ENCODE measurements around the gene EML3. TPM values are rescaled to one million over a fixed set of nuclear protein-coding genes. Genes with fewer than 3 reads are reported as not detected.
"Not testable (repeated sequence)": the region's sequence is repeated elsewhere in the genome, so short reads cannot be mapped to it uniquely, and the experiment has no call there.

EML3 gene
- total RNA-seq, 1 donor from 2014 or later = 4.9 TPM

DNA sequence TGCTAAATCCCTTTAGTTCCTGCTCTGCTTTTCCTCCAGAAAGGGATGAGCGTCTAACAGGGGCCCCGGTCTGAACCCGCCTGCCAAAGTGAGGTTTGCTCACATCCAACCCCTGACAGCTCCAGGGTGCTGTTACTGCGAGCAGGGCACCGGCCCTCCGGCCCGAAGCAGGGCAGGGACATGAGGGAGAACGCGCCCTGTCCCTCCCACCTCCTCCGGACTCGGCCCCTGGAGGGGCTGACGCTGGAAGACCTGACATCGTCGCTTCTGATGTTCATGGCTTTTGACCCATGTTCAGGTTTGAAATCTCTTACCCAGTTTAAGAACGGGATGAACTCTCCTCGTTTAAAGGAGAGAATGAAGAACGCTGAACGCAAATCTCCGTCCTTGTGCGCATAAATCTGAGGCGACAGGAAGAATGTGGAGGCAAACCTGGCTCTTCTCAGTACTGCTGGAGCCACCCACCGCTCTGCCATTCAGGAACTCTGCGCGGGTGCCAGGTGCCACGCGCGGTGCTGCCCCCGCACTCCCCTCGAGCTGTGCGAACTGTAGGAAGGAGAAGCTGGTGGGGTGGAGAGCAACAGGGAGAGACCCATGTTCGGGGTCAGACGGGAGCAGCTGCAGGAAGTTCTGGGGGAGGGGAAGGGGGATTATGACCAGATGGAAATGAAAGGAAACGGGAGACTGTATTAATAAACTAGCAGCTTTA lies 38.1 kb downstream of the EML3 start:
- peak in 1 of 2 donors; percentile 49 for DNase-seq (ENCODE audit: low spot score in 2 of 2)
- no peak for FAIRE-seq

DNA sequence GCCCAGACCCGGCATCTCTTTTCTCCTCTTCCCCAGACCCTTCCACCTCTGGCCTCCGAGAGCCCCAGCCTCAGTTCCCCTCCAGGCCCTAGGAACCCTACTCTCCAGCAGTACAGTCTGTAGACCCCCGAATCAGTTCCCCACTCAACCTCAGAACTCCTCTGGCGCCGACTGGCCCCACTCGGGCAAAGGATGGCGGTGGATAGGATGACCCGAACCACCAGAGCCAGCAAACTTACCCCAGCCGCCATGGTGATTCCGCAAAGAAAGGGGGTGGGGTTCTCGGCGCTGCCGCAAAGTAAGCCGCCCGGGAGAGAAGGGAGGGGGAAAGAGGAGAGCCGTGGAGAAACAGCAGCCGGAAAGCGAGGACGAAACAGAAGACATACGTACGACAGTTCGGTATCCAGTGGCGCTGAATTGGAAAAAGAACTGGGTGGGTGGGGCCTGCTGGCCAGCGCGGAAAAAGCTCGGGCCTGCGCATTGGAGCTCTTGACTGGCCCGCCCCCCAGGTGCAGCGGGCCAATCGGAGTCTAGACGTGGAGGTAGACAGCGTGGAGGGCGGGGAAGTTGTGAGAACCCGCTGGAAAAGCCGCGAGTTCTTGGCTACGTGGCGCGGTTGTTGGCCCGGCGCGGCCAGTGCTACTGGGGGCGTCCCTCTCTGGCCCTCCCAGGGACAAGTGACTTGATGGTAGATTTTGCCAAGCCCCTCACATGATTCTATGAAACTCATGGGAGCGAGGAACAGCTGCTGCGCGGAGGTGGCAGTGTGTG lies 38.8 kb downstream of the EML3 start, which contains the start of gene EEF1G:
TSS of gene EEF1G (minus strand) at position 300 of the 771 bp plus-strand sequence. CDS start at position 251, 49 bp downstream.
- no peak for FAIRE-seq
- peak; percentile 87 to 97 for DNase-seq (ENCODE audit: low spot score in 2 of 2)

DNA sequence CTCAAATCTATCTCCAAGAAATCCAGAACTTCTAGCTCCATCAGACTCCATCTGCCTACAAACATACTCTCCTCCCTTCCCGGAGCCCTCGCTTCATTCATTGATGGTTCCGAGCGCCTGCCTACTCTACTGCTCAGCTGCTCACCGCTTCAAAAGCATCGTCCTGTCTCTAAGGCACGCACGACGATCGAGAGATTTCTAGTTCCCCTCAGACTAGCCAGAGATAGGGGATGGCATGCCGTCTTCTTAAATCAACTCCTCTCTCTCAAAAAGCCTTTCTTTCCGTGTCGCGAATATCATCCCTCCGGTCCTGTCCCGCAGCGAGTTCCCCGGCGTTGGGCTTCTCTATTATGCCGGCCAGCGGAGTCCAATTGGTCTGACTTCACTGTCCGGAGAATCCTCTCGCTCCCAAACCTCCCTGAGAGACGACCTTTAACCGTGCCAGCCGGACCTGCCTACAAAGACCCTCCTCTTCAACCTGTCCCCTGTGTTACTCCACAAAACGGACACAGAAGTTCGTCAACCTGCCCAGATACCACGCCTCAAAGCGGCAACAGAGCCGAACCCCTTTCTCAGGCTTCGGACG lies 39.5 kb downstream of the EML3 start:
- DNase-seq (ENCODE audit: low spot score in 2 of 2) (no peak), FAIRE-seq (no peak)

DNA sequence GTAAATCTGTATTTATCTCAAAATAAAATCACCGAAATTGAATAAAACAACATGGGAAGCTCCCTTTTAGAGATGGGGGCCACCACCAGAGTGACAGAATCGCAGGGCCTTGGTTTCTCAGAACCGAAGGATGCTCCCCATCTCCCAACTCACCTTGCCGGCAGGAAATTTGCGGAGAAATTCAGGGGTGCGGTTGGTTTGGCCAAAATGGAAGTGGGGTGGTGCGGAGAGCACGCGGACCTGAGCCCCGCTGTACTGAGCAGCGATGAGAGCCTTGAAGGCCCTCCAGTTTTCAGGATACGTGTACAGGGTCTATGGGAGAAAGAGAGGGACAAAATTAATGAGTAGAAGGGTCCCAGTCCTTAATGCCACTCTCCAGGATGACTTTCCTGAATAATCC lies 40.1 kb downstream of the EML3 start:
- FAIRE-seq (no peak), DNase-seq (ENCODE audit: low spot score in 2 of 2) (no peak)

DNA sequence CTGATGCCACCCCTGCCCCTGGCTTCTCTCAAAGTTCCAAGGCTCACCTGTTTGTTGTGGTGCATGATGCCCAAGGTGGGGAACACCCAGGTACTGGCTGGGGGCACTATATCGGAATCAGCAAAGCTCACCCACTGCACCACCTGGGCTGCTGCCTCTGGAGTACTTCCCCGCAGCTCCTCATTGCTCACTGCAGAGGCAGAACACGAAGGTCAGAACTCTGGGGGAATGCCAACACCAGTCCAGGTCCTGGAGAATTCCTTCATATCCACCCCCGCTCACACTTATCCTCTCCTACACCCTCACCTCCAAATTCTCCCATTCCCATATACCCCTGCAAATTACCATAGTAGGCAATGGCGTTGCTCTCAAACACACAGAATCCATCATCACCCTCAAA lies 41.1 kb downstream of the EML3 start:
- not testable (repeated sequence) for FAIRE-seq; DNase-seq (ENCODE audit: low spot score in 2 of 2)

DNA sequence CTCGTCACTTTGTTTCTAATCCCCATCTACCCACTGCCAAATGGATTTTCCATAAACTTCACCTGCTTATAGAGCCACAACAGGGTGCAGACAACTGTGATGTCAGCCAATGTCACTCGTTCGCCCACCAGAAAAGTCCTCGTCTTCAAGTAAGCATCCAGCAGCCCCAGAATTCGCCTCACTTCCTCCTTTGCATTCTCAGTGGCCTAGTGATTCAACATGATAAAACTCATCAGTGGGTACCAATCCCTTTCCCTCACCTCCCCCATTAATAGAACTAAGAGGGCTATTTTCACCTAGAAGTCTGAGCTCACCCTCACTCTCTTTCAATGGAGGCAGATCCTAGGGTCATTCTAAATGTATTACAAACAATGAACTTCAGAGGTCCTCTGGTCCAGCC lies 41.7 kb downstream of the EML3 start:
- not testable (repeated sequence) for DNase-seq (ENCODE audit: low spot score in 2 of 2); FAIRE-seq

DNA sequence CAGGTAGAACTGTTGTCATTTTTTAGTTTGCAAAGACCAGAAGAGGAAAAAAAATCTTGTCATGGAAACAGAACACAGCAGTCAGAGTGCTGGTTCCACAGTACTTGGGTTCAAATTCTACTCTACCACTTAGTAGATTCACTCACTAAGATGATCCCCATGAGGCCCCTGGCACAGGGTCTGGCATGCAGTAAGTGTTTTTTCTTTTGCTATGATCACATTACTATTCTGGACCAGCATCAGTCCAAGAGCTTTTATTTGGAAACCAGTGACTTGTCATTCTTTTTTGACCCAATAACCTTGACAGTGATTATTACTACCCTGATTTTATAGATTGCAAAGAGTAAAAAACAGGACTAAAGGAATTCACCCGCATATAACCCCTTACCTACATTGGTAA lies 43.0 kb downstream of the EML3 start:
- no peak for FAIRE-seq
- no peak for DNase-seq (ENCODE audit: low spot score in 2 of 2)

DNA sequence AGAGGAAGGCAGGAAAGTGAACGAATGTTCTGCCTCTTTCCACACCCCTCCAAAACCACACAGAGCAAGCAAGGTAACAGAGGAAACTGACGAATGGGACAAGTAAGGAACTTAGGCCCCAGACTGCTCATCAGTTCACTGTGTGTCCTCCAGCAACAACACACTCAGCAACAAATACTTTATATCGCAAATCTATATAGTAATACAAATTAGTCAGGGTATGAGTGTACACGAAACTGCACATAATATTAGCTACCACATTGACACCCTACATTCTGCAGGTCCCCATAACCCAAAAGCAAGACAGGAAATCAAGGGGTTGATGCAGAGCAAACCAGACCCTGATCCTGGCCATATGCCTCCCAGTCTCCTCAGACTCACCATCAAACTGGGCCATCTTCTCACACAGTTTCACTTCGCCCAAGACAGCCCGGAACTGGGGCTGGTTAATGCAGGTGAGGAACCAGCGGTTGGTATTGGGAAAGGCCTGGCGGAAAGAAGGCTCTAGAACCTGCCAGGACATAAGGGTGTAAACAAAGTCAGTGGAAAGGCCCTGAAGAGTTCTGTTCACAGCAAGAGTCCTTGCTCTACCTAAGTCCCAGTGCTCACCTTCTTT lies 45.4 kb downstream of the EML3 start:
- FAIRE-seq (no peak), DNase-seq (ENCODE audit: low spot score in 2 of 2) (no peak)

DNA sequence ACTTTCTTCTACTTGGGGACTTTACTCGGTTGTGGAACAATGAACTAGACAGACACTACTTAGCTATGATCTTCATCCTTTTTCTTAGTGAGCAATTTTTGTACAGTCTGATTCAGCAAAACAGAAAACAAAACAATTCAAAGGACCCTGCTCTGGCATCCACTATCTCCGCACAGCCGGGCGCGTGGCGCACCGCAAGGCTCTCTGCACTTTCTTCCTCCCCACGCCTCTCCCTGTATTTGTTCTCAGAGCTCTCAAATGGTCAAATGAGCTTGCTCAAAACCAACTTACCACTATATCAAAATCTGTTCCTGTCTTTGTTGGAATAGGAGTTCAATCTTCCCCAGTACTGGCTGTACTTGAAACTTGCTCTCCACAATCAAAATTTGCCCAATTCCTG lies 46.3 kb downstream of the EML3 start:
- no peak for FAIRE-seq
- no peak for DNase-seq (ENCODE audit: low spot score in 2 of 2)

DNA sequence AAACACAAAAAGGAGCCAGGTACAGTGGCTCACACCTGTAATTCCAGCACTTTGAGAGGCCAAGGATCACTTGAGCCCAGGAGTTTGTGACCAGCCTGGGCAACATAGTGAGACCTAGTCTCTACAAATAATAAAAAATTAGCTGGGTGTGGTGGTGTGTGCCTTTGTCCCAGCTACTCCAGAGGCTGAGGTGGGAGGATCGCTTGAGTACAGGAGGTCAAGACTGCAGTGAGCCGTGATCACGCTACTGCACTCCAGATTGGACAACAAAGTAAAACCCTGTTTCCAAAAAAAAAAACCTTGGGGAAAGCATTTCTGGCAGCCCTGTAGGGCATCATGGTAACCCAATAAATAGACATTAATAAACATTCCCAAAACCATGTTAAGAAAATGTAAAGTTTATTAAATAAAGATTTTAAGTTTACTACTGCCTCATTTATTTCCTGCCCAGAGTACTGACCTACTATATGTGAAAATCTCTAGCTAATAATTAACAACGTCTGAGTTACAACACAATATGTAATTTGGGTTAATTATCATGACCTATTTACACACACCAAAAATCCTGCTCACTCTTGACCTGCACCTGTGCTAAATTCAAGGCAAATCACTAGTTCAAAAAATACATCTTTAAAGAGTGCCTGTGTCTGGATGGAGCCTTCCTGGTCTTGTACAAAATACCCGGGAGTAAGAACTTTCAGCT lies 47.3 kb downstream of the EML3 start:
- no peak for DNase-seq (ENCODE audit: low spot score in 2 of 2)
- FAIRE-seq = no peak

DNA sequence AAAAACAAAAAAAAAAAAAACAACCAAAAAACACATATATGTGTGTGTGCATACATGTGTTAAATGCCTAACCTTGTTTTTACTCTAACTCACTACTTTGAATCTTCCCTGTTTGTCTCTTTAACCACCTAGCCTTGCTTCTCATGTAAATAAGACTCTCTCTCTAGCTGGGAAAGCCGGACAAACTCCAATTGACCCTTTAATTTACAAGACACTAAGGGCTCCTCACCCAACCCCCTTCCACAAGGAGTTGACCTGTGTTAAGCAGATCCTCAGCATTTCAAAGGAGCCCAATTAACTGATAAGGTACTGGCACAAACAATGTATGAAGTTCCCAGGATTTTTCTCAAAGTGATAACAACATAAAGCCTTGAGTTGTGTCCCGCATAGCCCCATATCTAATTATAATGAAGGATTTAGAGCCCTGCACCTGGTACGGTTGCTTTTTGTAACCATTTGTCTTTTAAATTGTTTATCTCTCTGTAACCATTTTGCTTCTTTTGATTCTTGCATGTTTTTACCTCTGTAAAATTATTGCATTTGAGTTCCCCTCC lies 50.8 kb downstream of the EML3 start:
- DNase-seq (ENCODE audit: low spot score in 2 of 2) = not testable (repeated sequence)

DNA sequence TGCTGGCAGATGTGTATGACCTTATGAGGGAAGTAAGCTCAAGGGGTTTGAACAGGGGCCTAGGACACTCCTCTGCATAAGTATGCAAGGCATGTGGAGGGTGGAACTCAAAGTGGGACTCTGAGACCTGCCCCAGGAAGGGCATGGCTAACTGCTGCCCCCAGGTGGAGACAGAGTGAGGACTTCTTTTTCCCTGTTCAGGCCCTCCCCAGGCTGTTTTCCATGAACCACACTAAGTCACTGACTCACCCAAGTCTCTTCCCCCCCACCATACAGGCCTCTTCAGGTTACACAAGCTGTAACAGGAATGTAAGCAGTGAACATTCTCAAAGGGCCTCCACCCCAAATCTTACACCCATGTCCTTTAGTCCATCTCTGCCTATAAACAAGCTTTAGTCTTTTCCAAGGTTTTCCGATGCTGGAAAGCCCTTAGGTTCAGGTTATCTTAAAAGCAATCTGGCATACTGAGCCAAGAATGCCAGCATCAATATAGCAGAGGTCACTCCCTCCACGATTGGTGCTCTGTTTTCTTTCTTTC lies 51.9 kb downstream of the EML3 start:
- FAIRE-seq (no peak), DNase-seq (ENCODE audit: low spot score in 2 of 2) (peak in 1 of 2 donors; percentile 68)

More for the DNA sequence above, 50.8 kb downstream of the EML3 start:
- not testable (repeated sequence) for FAIRE-seq

DNA sequence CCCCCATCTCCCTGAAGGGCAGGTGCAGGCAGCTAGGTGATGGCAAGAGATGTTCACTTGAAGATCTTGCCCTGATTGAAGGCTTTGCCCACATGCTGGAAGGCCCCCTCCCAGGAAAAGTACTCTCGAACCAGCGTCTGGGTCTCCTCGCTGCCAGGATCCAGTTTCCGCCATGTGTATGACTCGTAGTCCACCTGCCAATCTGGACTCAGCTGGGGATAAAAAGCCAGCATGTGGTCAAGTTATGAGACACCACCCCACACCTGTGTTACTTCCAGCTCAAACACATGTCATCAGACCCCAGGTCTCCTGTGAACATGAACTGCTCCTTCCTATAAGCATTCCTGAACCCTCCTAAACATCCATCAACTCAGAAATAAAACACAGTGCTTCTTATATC lies 52.9 kb downstream of the EML3 start:
- not testable (repeated sequence) for FAIRE-seq; DNase-seq (ENCODE audit: low spot score in 2 of 2)

DNA sequence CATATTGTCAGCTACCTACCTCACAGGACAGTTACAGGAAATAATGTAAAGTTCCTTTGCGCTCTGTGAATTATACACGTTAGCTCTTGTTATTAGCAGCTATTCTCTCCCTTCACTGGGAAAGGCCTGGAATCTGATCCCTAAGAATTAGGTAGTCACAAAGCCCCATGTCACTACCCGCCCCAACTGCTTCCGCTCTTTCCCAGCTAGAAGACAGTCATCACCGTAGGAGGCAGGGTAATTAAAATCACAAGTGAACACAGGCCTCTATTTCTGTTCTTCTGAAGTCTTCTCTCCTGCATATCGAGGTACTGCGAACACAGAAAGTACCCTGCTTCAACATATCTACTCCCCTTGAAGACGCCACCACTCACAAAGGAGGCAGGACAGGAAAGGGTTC lies 53.4 kb downstream of the EML3 start:
- DNase-seq (ENCODE audit: low spot score in 2 of 2) = no peak
- FAIRE-seq = no peak

DNA sequence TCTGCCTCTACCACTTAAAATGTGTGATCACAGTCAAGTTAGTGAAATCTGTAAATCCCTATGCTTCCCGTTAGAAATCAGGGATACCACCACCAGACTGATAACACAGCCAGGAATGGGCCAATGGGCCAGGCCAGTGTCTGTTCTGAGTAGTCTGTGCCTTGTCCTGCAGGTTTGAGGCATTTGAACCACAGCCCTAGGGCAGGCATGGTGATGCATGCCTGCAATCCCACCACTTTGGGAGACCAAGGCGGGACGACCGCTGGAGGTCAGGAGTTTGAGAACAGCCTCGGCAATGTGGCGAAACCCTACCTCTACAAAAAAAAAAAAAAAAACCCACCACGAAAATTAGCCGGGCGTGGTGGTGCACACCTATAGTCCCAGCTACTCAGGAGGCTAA lies 53.9 kb downstream of the EML3 start:
- no peak for FAIRE-seq
- DNase-seq (ENCODE audit: low spot score in 2 of 2) = no peak

DNA sequence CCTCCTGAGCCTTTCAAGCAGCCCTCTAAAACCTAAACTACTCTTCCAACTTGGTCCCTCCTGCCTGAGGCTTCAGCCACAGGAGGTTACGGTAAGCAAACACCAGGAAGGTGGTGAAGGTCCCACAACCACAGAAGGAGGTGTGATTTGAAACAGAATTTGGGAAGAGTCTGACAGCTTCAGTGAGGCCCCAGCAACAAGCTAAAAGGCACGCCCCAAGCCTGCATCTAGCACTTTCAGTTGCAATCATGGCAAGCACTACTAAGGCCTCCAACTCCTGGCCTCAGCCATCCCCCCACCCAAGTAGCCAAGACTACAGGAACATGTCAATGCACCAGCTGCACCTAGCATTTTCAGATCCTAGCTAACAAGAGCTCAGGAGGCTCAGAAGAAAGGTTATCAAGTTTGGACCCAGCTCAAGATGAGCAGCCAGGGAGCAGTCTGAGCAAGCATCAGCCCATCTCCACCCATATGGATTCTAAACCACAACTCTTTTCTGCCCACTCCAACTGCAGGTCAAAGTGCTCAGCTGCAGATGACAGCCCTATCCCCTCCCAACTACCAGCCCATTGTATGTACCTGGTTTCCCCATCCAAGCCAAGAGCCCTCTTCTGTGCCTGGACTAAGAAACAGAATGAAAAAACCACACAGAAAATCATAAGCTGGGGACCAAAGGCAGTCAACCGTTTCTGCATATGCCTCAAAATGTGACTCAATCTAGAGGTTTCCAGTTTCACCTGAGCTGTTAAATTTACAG lies 55.5 kb downstream of the EML3 start:
- no peak for DNase-seq (ENCODE audit: low spot score in 2 of 2)
- no peak for FAIRE-seq

DNA sequence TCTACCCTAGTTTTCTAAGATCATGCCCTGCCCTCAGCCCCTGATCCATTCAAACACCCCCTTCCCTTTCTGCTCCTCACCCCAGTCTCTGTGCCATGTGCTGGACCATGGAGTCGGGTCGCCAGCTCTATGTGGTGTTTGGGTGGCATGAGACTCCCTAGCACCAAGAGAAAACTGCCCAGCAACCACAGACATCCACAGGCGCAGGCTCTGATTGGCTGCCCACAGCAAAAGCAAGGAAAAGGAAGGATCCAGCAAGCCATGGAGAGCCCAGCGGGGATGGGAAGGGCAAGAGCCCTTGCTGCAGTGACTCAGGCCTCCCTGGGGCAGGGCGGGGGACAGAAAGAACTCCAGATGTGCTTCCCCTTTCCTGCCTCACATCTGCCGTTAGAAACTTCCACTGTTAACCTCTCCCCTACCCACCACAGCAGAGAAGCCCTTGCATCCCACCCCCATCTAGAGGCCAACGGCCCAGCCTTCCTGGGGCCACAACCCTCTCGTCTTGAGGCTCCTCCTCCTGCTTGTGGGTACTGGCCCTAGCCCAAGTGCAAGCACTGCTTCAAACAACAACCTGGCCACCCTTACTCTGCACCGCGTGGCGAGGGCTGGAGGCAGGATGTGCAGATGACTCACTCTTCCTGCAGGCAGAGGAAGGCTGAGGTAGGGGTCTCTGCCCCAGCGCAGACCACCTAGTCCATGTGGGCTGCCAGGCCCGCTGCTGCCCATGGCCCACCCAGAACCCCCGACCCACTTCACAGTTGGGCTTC lies 56.3 kb downstream of the EML3 start:
- peak; percentile 49 to 92 for DNase-seq (ENCODE audit: low spot score in 2 of 2)
- no peak for FAIRE-seq

DNA sequence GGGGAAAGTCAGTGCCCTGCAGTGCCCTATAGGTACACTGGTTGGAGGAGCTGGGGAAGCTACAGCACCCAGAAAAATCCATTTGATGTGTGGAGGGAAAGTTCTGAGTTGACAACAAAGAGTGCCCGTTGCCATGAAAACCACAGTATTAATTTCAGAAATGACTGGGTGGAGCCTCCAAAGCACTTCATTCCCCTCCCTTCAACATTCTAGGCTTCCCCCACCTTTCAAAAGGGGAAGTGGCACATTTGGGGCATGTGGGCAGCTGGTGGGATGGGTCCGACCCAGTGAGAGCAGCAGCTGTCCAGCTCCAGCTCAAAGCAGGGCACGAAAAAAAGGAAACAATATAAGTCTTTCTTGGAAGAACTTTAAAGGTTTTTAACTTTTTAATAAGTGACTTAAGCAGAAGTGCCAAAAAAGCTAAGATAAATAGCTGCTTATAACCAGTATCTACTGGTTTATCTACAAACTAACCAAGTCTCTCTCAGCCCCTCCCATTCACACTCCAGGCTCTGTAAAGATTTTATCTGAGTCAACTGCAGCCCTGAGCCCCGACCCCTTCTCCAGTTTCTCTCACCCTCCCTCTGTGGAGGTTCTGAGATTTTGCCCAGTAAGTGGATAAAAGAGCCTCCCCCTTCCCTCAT lies 57.0 kb downstream of the EML3 start:
- DNase-seq (ENCODE audit: low spot score in 2 of 2) (no peak), FAIRE-seq (no peak)
